Suprapubic skin (tissue), 4 donors: Measurements from ENCODE around the gene PHKG1. TPM values are rescaled to one million over a fixed set of nuclear protein-coding genes. Genes with fewer than 3 reads are reported as not detected.
"Not testable (repeated sequence)": the region's sequence is repeated elsewhere in the genome, so short reads cannot be mapped to it uniquely, and the experiment has no call there.

ENCODE experiments used
- DNase-seq, 2 donors: peaks; one replicate each; pipeline ENCODE4 v3.0.0-alpha.2; 2019; ENCODE audit warnings: low spot score in 2 of 2
- H3K27ac ChIP-seq: fragments of 200-600 bp; sonication (generic); one replicate; pipeline ENCODE4 v1.5.1; 2019
- H3K27me3 ChIP-seq: fragments of 200-600 bp; sonication (generic); one replicate; pipeline ENCODE4 v1.5.1; 2019
- H3K36me3 ChIP-seq: fragments of 200-600 bp; sonication (generic); one replicate; pipeline ENCODE4 v1.5.1; 2019
- H3K4me1 ChIP-seq: fragments of 200-600 bp; sonication (generic); one replicate; pipeline ENCODE4 v1.5.1; 2019
- H3K4me3 ChIP-seq: fragments of 200-600 bp; sonication (generic); one replicate; pipeline ENCODE4 v1.5.1; 2019; ENCODE audit warnings: mild to moderate bottlenecking
- H3K9me3 ChIP-seq: fragments of 200-600 bp; sonication (generic); one replicate; pipeline ENCODE4 v1.5.1; 2019
- CTCF ChIP-seq, 2 donors: fragments of 200-600 bp in 1 of 2; fragments of 450-650 bp in 1 of 2; sonication (generic) in 1 of 2; IDR thresholded peaks; one replicate each; pipeline ENCODE4 v1.5.1; 2016 to 2019; ENCODE audit warnings: antibody characterized with exemption in 2 of 2, mild to moderate bottlenecking in 1 of 2, moderate library complexity in 1 of 2
- EP300 ChIP-seq: sonication (generic); formaldehyde crosslinking; IDR thresholded peaks from one replicate; pipeline ENCODE4 v1.6.1; 2017; ENCODE audit warnings: antibody characterized with exemption
- POLR2A ChIP-seq, 2 donors: fragments of 450-650 bp; IDR thresholded peaks; one replicate each; pipeline ENCODE4 v1.6.1; 2017; ENCODE audit warnings: antibody characterized with exemption in 2 of 2, mild to moderate bottlenecking in 2 of 2, moderate library complexity in 2 of 2
- POLR2AphosphoS5 ChIP-seq, 3 donors: sonication (generic); formaldehyde crosslinking; IDR thresholded peaks; one replicate each; pipeline ENCODE4 v1.6.1; 2017; ENCODE audit warnings: antibody characterized with exemption in 3 of 3
- WGBS: methylation state at CpG from one replicate; pipeline ENCODE4 v1.1.5; 2018; 5-methylcytosine and 5-hydroxymethylcytosine counted together
- total RNA-seq, 4 donors: library from RNA; depleted of rRNA; stranded (reverse); fragments of >200 nt; gene quantifications; one replicate each; pipeline ENCODE4 v1.1.0, GENCODE V29; 2016

PHKG1 gene
- 1 to 10 TPM in 3 of 4 donors, under 1 TPM in 1; 0.64 to 5.2 (median 2.5) TPM for total RNA-seq

GRCh38 chr7:56092789-56093531 lies at the start of gene PHKG1:
TSS of gene PHKG1 (minus strand) at chr7:56092952. CDS start at chr7:56088941, 4,011 bp downstream.
- Histone ChIP-seq H3K9me3 (no peaks in the 10 kb centered on the region), H3K36me3 (no peaks in the 10 kb centered on the region), H3K27ac (peak within 1 kb of the TSS; percentile 51), H3K27me3 (no peaks in the 10 kb centered on the region), H3K4me1 (peaks cover 20% of the 10 kb centered on the region), H3K4me3 (peak within 1 kb of the TSS; percentile 18)
- peak; percentile 86 for DNase-seq
- WGBS, result 6% methylated on average over 4 of the region's 19 CpGs
- TF ChIP-seq POLR2AphosphoS5 (IDR thresholded peaks at IDR 0.05) (no peak), POLR2A (IDR thresholded peaks at IDR 0.05) (no peak), CTCF (IDR thresholded peaks at IDR 0.05) (peak in 1 of 2 donors; percentile 51)

- H3K4me3 ChIP-seq, result not testable (repeated sequence)
- WGBS, result 56% methylated on average over 2 of the region's 2 CpGs
Measured at GRCh38 chr7:56131062-56131461, 38.3 kb upstream of the PHKG1 start.

GRCh38 chr7:56127241-56127975 lies 34.7 kb upstream of the PHKG1 start:
- H3K4me3 ChIP-seq, result no peak overlapping the region
- TF ChIP-seq EP300, result no peak
- TF ChIP-seq POLR2A (IDR thresholded peaks at IDR 0.05), result no peak

More at GRCh38 chr7:56131062-56131461, 38.3 kb upstream of the PHKG1 start:
- not testable (repeated sequence) for H3K9me3 ChIP-seq, DNase-seq, H3K4me1 ChIP-seq, H3K27ac ChIP-seq, H3K36me3 ChIP-seq, H3K27me3 ChIP-seq

GRCh38 chr7:56125831-56126230 lies 33.1 kb upstream of the PHKG1 start:
- Histone ChIP-seq H3K27ac (no peak overlapping the region), H3K4me1 (no peaks in the 10 kb centered on the region), H3K9me3 (no peaks in the 10 kb centered on the region), H3K4me3 (no peak overlapping the region), H3K36me3 (no peaks in the 10 kb centered on the region), H3K27me3 (no peaks in the 10 kb centered on the region)
- TF ChIP-seq POLR2AphosphoS5 (IDR thresholded peaks at IDR 0.05) (no peak), CTCF (IDR thresholded peaks at IDR 0.05) (no peak)
- 87% methylated on average over 8 of the region's 8 CpGs for WGBS
- no peak for DNase-seq

More at GRCh38 chr7:56127241-56127975, 34.7 kb upstream of the PHKG1 start:
- no peaks in the 10 kb centered on the region for H3K9me3 ChIP-seq
- no peaks in the 10 kb centered on the region for H3K27me3 ChIP-seq
- H3K27ac ChIP-seq, result no peak overlapping the region
- no peaks in the 10 kb centered on the region for H3K4me1 ChIP-seq
- WGBS, result 77% methylated on average over 7 of the region's 7 CpGs
- no peak for DNase-seq
- H3K36me3 ChIP-seq, result no peaks in the 10 kb centered on the region

- Histone ChIP-seq H3K36me3 (no peaks in the 10 kb centered on the region), H3K27ac (no peak overlapping the region), H3K4me3 (no peak overlapping the region), H3K4me1 (no peaks in the 10 kb centered on the region), H3K27me3 (no peaks in the 10 kb centered on the region), H3K9me3 (no peaks in the 10 kb centered on the region)
- no peak for TF ChIP-seq CTCF (IDR thresholded peaks at IDR 0.05)
- TF ChIP-seq POLR2A (IDR thresholded peaks at IDR 0.05), result no peak
- no peak for TF ChIP-seq POLR2AphosphoS5 (IDR thresholded peaks at IDR 0.05)
- no peak for TF ChIP-seq EP300
- WGBS, result 89% methylated on average over 5 of the region's 6 CpGs
- no peak for DNase-seq
Measured at GRCh38 chr7:56124981-56125380, 32.2 kb upstream of the PHKG1 start.

GRCh38 chr7:56121440-56121839 lies 28.7 kb upstream of the PHKG1 start:
- Histone ChIP-seq H3K27ac (no peak overlapping the region), H3K4me1 (no peaks in the 10 kb centered on the region), H3K4me3 (no peak overlapping the region), H3K36me3 (no peaks in the 10 kb centered on the region), H3K27me3 (peaks cover 8% of the 10 kb centered on the region), H3K9me3 (no peaks in the 10 kb centered on the region)
- no peak for DNase-seq
- TF ChIP-seq POLR2AphosphoS5 (IDR thresholded peaks at IDR 0.05), result no peak
- no peak for TF ChIP-seq EP300
- no peak for TF ChIP-seq CTCF (IDR thresholded peaks at IDR 0.05)
- TF ChIP-seq POLR2A (IDR thresholded peaks at IDR 0.05), result no peak
- 85% methylated on average over 6 of the region's 6 CpGs for WGBS
